NAMALWA (cell line): ENCODE results near the gene MARCHF3.
A peak's percentile ranks its signal among the peaks of the same experiment; 100 is the strongest.
"Not testable (repeated sequence)": the region's sequence is repeated elsewhere in the genome, so short reads cannot be mapped to it uniquely, and the experiment has no call there.

ENCODE experiments used
- DNase-seq: peaks from one replicate; pipeline ENCODE4 v3.0.0-alpha.2; 2015; ENCODE audit warnings: low spot score

The MARCHF3 gene

DNA sequence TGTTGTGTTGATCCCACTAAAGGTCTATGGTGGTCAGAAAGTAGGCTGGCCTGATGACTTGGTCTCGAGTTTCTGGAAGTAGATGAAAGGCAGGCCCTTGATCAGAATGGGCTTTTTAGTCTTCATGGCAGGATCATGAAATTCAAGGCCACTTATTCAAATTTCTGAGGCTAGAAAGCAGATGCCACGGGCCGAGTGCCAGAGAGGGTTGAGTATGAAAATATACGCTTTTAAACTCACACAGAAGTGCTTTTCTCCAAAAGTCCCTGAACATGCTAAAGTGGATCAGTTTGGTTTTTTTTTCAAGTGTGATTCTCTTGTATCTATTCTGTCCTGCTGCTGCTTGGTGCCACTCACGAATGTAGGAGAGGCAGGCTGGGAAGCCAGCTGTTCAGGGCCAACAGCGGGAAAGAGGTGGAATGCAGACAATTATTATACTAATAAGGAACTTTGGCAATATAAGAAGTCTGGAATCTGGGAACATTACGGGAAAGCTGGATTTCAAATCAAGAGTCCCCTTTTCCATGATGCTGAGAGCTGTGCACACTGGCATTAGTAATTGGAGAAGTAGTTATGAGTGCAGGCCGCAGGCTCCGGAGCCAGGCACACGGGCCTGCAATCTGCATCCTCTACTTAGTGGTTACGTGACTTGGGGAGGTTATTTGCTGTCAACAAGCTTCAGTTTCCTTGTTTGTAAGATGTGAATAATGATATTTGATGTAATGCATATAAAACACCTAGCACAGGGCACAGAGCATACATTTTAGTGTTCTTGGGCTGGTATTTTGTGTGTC is 157.6 kb downstream of the MARCHF3 start:
- no peak for DNase-seq

DNA sequence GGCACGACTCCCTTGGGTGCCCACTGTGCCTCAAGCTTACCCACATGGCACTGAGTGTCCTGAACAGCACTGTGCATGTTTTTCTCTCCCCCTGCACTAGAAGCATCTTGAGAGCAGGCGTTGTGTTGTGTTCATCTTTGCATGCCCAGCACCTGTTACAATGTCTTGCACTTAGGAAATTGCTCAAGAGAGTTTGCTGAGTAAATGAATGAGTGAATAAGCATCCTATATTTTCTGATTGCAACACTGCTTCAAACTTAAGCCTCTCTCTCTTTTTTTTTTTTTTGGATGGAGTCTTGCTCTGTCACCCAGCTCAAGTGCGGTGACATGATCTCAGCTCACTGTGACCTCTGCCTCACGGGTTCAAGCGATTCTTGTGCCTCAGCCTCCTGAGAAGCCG is 158.9 kb downstream of the MARCHF3 start:
- DNase-seq: no peak

DNA sequence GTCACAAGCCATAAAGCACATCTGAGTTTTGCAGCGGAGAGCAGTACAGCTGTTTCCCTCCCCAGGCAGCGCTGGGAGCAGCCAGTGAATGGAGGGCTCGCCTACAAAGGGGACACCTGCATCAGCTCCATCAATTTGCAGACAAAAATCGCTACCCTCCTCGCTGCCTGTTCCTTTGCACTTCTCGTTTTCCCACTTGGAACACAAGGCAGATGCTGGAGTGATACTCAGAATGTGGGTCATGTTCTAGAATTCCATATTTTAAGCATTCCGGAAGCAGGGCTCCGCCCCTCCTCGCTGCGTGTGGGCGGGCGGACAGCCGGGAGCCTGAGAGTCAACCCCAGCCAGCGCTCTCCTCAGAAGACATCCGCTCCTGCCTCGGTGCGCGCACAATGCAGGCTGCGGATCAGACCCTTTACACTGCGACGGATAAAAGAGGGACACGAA is 161.3 kb downstream of the MARCHF3 start:
- no peak for DNase-seq

DNA sequence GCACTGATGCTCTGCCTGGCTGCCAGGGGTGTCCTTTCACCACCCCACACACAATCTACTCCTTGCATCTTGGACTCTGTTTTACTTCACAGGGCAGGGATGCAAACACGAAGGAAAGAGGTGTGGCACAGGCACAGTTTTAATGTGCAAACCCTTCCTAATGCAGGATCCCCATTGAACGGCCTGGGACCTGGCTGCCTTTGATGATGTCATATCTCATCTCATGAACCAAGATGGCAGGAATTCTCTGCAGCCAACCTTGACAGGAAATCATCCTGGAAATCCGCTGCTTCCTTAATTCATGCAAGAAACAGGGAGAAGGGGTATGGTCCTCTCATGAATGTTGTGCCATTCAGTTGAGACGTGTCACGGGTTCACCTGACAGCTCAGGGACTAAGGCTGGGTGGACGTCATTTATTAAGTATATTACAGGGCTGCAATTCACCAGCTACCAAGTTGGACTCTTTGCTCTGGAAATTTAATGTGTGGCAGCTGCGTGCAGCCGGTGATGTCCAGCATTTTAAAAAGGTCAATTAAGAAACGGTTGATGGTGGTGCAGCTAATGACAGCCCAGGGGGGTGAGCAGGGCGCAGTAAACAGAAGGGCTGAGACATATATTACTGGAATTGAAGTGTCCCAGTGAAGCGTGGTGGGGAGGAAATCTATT is 161.9 kb downstream of the MARCHF3 start:
- no peak for DNase-seq

DNA sequence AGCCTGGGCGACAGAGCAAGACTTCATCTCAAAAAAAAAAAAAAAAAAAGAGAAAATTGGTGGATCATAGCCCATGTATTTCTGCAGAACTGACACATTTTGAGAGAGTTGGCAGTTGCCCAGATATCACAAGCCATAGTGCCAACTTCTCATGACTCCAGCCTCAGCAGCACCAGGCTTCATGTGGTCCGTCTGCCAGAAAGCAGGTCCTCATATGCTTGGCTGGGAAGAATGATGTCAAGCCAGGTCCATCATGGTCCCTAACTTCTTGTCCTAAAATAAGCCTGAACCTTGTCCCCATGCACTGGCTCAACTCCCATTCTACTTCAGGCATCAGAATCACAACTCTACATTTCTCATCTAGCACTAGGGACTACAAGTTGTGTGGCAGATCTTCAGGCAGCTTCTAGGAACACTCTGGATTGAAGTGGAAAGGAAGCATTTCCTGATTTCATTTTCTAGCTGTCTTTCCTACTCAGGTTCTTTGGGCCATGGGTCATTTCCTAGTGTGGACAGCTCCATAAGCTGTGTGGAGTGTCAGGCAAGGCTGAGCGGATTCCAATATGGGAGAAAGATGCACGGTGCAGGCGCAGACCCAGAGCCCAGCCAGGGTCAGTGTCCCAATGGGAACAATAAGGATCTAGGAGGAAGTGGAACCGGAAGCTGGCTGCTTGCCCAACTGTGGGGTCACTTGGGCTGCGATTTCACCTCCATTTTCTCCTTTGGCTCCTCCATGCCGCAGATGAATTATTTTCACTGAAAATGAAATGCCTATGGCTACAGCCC is 163.3 kb downstream of the MARCHF3 start:
- no peak for DNase-seq

DNA sequence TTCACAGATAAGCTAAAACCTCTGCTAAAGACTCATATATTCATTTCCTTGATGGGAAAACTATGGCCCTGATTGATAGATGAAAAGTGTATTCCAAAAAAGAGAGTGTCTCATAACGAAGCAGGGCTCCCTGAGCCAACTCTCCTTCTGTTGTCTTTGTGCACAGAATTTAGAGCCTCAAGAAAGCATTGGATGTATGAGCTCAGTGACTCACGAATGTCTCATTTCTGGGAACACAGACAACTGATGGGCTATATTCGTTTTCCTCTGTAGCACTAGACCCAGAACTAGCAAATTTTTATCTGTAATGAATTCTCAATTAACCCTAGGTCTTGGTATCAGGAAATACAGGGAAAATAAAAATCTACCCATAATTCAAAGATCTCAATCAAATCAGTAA is 165.1 kb downstream of the MARCHF3 start:
- no peak for DNase-seq

DNA sequence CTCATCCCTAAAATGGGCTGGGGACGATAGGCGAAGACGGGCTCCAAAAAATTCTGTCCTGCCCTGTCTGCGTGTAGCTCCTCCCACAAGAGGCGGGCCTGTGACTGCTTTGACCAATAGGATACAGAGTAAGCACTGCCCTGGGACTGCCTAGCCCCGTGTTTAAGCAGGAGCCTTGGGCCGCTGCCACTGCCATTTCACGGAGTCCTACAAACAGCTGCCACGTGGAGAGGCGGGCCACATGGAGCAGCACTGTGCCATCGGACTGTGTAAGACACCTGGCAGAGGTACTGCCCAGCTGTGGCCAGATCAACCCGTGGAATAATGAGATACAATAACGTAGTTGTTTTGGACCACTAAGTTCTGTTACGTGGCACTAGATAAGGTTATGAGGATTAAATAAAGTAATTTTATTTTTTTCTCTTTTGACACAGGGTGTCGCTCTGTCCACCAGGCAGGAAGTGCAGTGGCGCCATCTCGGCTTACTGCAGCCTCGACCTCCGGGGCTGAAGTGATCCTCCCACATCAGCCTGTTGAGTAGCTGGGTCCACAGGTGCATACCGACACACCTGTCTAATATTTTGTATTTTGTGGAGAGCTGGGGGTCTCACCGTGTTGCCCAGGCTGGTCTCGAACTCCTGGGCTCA is 166.2 kb downstream of the MARCHF3 start:
- DNase-seq: no peak

DNA sequence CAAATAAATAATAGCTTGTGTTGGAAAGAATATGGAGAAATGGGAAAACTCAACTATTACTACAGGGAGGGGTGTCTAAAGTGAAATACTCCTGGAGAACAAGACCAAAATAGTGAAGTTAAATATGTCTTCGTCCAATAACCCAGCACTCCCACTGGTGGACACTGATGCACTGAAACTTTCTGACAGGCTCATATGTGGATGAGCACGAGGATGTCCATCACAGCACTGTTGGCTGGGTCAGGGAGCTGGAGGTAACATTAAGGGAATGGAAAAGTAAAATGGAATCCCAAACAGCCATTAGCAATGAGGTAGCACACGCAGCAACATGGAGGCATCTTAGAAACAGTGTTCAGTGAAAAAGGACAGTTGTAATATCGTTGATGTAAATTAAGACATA is 167.0 kb downstream of the MARCHF3 start:
- no peak for DNase-seq

DNA sequence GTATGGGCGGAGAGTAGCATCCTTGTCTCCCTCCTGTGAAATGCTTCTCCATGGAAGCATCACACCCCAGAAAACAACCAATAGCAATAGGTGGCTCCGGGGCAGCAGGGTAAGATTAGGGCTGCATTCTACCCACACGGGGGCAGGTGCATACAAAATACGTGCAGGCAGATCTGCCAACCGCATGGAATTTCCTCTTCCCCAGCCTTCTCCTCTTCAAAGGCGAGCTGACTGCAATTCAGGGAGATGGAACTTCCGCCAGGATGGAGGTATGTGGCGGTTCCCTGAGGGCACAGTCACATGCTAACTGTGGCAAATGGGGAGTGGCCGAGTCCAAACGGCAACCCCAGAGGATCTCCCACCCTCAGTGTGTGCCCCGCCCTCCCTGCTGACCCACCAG is 171.9 kb downstream of the MARCHF3 start:
- no peak for DNase-seq

DNA sequence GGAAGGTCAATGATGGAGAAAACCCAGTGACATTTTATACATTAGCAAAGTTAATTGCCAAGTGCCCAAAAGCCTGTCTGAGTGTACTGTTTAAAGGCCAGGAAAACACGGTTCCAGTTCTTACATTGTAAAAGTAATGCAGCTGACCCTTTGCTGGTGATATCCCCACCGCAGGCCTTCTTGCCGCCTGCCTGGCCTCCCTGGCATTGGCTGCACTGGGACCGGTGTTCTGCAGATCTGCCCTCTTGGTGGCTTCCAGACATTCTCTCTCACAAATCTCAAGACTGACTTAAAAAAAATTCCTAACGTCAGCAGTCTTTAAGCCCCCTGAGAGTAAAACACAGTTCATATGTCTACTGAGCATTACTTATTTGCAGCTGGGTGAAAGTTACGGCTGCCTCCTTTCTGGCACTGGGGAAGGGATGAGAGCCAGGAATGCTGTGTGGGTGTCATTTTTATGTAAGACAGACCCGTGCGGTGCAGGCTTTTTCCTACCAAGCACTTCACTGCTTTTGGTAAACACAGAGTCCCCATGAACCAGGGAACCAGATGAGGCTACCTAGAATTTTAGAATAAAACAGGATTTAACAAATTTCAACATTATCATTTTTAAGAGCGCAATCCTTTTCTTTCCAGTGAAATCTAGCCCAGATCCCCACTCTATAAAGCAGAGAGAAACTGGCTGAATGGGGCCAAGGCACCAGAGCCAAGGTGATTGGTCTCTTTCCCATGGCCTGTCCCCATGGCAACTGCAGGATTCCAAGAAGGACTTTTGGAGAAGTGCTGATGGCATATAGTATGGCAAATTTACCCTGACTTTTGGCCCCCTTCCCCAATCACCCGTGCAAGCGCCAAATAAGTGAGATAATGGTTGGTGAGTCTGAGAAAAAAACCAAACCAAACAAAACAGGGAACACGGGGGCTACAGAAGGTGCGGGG is 172.6 kb downstream of the MARCHF3 start:
- DNase-seq: no peak

DNA sequence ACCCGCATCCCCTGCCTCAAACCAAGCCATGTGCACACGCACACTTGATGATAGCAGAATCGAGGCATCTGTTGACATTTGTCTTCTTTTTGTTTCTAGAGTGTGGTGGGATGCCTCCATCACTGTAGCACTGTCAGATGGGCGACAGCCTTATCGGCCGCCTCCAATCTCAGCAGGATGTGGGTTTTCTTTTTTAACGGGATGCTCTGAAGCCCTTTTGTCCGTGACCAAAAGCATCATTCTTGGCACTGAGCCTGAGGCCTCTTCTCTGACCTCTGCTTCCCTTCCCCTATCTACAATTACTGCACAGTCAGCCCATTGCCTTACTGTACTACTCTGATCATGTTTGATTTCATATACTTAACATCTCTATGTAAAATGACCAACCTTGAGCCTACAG is 175.1 kb downstream of the MARCHF3 start:
- no peak for DNase-seq

DNA sequence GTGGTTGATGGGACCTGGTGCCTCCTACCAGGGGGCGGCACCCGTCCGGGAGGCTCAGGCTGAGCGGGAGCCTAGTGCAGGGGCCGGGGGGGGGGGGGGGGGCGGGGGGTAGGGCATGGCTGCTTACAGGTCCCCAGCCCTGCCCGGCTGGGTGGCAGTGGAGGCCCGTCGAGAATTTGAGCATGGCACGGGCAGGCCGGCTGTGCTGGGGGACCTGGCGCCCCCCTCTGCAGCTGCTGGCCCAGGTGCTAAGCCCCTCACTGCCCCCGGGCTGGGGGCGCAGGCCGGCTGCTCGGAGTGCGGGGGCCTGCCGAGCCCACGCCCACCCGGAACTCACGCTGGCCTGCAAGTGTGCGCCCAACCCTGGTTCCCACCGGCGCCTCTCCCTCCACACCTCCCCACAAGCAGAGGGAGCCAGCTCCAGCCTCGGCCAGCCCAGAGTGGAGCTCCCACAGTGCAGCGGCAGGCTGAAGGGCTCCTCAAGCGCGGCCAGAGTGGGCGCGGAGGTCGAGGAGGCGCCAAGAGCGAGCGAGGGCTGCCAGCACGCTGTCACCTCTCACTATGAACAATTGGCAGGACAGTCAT is 175.7 kb downstream of the MARCHF3 start:
- no peak for DNase-seq

DNA sequence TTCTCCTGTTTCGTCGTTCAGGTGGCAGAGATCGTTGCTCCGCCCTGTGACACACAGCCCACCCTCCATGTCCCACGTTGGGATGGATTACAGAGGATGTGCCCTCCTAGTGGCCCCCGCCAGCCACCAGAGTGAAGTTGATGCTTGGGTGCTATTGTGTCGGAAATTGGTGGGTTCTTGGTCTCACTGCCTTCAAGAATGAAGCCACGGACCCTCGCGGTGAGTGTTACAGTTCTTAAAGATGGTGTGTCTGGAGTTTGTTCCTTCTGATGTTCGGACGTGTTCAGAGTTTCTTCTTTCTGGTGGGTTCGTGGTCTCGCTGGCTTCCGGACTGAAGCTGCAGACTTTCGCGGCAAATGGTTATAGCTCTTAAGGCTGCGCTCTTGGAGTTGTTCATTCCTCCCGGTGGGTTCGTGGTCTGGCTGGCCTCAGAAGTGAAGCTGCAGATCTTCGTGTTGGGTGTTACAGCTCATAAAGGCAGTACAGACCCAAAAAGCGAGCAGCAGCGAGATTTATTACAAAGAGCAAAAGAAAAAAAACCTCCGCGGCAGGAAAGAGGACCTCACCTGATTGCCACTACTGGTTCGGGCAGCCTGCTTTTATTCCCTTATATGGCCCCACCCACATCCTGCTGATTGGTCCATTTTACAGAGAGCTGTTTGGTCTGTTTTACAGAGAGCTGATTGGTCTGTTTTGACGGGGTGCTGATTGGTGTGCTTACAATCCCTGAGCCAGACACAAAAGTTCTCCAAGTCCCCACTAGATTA is 176.6 kb downstream of the MARCHF3 start:
- DNase-seq: not testable (repeated sequence)

DNA sequence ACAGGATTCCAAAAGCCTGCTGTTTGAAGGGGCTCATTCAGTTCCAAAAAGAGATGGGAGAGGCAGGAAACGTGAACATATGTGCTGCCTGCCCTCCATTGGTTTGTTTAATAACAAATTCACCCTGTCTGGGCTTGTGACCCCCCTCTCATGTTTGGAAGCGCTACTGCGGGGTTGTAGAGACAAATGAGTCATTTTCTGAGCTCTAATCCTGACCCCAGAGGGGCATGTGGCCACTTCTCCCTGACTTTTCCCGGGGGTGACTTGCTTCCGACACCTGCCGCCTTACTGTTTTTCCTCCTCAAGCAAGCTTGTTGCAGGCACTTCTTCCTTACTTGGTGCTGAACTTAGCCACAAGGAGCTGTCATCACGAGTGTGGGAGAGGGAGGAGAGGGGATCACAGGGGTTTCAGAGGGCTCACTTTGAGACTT is 177.5 kb downstream of the MARCHF3 start:
- DNase-seq: no peak

DNA sequence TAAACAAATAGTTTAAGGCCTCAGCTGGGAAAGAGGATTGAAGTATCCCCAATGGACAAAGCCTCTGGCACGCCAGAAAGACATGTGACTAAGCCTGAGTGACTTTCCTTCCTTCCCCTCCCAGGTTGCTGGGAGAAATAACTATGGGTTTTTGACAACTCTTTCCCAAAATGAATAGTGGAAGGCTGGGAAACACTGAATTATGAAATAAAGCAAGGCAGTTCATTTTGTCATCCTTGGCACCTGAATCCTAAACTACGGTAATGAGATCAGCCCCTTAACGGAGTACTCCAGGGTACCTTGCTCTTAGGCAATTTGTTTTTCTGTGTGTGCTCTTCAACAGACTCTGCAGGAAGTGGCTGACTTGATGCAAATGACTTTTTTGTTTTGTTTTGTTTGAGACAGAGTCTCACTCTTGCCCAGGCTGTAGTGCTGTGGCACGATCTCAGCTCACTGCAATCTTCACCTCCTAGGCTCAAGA is 178.2 kb downstream of the MARCHF3 start:
- peak; percentile 66 for DNase-seq

DNA sequence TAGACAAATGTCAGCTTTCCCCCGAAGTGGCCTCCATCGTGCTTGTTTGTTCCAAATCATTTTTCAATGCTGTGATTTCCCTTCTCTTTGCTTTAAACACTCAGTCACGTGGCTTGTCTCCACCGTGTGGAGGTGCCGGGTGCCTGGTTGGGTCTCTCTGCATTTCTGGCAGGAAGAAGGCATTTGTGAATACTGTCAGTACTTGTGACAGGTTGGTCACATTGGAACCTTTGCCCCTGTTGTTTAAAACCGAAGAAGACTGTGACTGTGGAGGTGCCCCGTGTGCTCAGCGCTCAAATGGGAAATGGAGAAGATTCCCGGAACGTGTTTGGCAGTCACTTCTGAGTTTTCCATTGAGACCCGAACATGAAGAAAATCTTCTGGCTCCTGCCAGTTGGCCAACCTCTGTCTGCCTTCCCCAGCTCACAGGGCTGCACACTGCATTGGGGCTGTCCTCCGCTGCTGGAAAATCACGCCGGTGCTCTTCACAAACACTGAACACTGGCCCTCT is 178.8 kb downstream of the MARCHF3 start:
- no peak for DNase-seq

DNA sequence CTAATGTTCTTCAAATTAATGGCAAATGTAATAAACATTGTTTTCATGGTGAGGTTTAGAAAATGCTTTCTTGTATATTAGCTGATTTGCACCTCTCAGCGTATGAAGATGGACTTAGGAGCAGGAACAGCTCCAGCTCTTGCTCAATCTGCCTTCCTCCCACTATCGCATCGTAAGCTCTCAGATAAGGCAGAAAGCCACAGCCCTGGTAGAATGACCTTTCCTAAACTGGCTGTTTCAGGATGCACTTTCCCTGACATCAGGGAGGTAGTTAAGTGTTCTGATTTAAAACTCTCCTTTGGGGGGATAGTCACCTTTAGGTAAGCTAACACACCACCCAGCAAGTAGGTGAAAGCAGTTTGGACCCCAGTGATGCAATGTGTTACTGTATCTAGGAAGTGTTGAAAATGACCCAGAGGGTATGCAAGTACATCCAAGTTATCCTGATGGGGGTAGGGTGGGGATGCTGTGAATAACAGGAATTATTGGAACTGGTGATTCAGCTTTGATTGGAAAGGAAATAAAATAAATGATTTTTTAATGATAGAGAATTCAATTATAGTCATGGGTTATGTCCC is 181.2 kb downstream of the MARCHF3 start:
- DNase-seq: no peak

DNA sequence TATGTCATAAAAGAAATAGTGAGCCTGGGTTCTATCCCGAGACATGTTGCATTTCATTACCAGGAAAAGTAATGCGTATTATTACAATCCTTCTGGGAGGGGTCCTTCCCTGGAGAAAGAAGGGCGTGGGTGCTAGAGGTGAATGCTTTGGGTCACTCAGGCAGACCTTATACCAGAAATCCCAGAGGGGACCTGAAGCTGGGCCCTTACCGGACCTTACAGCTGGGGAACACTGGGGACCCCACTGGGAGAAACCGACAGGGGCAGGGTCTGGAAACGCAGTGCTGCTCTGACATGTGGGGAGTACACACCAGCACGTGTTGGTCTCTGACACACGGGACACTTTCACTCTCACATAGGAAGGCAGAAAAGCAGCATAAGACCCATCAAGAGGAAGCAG is 182.1 kb downstream of the MARCHF3 start:
- no peak for DNase-seq

DNA sequence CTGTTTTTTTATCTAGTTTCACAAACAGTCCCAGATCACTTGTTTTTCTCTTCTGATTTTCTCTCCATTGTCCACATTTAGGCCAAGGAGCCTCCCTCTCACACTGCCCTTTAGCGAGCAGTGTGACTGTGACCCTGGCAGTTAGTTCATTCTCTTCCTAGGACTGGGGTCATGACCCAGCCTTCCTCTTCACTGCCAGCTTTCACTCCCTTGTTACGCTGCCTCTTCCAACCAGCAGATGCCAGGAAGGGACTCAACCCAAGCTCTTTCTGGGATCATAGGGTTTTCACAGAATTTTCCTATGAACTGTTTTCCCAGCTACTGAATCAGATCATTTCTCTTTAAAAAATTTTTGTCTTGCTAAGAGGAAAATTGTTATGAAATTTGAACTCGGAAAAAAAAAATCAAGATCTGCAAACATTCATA is 182.5 kb downstream of the MARCHF3 start:
- no peak for DNase-seq
